ENCODE data around the gene LAPTM5.
A peak's percentile ranks its signal among the peaks of the same experiment; 100 is the strongest.

Gene LAPTM5

GRCh38 chr1:30710407-30710806, 47.2 kb downstream of the LAPTM5 start:
- no peak for DNase-seq

GRCh38 chr1:30708361-30708728, 49.2 kb downstream of the LAPTM5 start:
- no peak for DNase-seq

- DNase-seq, result peak; percentile 60
These were observed 49.9 kb downstream of the LAPTM5 start for GRCh38 chr1:30707412-30708360.

- DNase-seq, result no peak
These were observed 51.0 kb downstream of the LAPTM5 start for GRCh38 chr1:30706528-30706927.

- no peak for DNase-seq
These were observed 51.9 kb downstream of the LAPTM5 start for GRCh38 chr1:30705698-30706097.

GRCh38 chr1:30704765-30705509, 52.6 kb downstream of the LAPTM5 start:
- no peak for DNase-seq

GRCh38 chr1:30704271-30704670, 53.3 kb downstream of the LAPTM5 start:
- no peak for DNase-seq

GRCh38 chr1:30702823-30703222, 54.8 kb downstream of the LAPTM5 start:
- DNase-seq, result no peak

- DNase-seq, result no peak
These were observed 56.3 kb downstream of the LAPTM5 start for GRCh38 chr1:30701258-30701633.

GRCh38 chr1:30700528-30701257, 56.9 kb downstream of the LAPTM5 start:
- DNase-seq, result no peak

- DNase-seq, result no peak
These were observed 57.8 kb downstream of the LAPTM5 start for GRCh38 chr1:30699762-30700161.

GRCh38 chr1:30698401-30698981, 59.1 kb downstream of the LAPTM5 start:
- no peak for DNase-seq

- no peak for DNase-seq
These were observed 59.8 kb downstream of the LAPTM5 start for GRCh38 chr1:30697571-30698376.

GRCh38 chr1:30696831-30697230, 60.7 kb downstream of the LAPTM5 start:
- no peak for DNase-seq

GRCh38 chr1:30695439-30695841, 62.1 kb downstream of the LAPTM5 start:
- DNase-seq, result no peak

- DNase-seq, result no peak
These were observed 63.0 kb downstream of the LAPTM5 start for GRCh38 chr1:30694280-30695175.

- no peak for DNase-seq
These were observed 63.8 kb downstream of the LAPTM5 start for GRCh38 chr1:30693822-30694221.

GRCh38 chr1:30693366-30693765, 64.2 kb downstream of the LAPTM5 start:
- no peak for DNase-seq

- no peak for DNase-seq
These were observed 64.6 kb downstream of the LAPTM5 start for GRCh38 chr1:30692948-30693301.

- no peak for DNase-seq
These were observed 65.2 kb downstream of the LAPTM5 start for GRCh38 chr1:30692201-30692947.

Measured in CD4-positive, alpha-beta T cell treated with Interleukin-17A for 1 hour (primary cell).